ENCODE results near the gene WDHD1.
A peak's percentile ranks its signal among the peaks of the same experiment; 100 is the strongest.
"Not testable (repeated sequence)": the region's sequence is repeated elsewhere in the genome, so short reads cannot be mapped to it uniquely, and the experiment has no call there.

The WDHD1 gene, protein sequence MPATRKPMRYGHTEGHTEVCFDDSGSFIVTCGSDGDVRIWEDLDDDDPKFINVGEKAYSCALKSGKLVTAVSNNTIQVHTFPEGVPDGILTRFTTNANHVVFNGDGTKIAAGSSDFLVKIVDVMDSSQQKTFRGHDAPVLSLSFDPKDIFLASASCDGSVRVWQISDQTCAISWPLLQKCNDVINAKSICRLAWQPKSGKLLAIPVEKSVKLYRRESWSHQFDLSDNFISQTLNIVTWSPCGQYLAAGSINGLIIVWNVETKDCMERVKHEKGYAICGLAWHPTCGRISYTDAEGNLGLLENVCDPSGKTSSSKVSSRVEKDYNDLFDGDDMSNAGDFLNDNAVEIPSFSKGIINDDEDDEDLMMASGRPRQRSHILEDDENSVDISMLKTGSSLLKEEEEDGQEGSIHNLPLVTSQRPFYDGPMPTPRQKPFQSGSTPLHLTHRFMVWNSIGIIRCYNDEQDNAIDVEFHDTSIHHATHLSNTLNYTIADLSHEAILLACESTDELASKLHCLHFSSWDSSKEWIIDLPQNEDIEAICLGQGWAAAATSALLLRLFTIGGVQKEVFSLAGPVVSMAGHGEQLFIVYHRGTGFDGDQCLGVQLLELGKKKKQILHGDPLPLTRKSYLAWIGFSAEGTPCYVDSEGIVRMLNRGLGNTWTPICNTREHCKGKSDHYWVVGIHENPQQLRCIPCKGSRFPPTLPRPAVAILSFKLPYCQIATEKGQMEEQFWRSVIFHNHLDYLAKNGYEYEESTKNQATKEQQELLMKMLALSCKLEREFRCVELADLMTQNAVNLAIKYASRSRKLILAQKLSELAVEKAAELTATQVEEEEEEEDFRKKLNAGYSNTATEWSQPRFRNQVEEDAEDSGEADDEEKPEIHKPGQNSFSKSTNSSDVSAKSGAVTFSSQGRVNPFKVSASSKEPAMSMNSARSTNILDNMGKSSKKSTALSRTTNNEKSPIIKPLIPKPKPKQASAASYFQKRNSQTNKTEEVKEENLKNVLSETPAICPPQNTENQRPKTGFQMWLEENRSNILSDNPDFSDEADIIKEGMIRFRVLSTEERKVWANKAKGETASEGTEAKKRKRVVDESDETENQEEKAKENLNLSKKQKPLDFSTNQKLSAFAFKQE

DNA sequence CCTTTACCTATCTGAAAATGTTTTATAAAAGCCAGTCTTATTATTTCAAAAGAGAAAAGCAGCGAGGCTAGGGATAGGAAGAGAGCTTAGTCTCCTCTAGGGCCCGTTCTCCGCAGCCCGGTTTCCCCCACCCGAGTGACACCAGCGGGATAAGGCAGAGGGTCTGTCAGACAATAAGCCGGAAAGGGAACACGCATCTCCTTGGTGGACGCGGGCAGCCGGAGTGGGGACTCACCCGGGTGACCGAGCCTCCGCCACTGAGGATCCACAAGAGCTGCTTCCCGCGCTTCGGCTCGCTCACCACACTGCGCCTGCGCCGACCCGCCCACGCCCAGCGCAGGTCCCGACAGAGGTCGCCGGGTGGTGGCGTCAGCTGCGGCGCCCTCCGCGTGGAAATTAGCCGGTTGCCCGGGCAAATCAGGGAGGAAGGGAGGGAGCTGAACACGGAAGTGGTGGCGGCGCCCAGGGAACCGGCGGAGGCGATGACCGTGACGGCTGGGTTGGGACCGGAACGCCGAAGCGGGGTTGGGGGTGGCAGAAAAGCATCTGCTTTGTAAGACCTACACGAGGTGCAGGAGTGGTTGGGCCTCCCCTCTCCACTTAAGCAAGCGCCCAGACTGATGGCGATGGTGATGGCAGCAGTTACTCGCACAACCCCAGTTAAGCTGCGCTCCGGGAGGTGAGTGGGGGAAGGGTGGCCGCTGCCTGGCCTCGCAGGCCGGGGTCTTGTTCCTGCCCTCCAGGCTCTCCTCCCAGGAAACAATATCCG is at the start of gene WDHD1, which contains the start of gene SOCS4:
Gene WDHD1, minus strand, starts transcription at position 307 of the 769 bp plus-strand sequence. CDS start 312 bp downstream, outside the sequence.
Gene SOCS4, plus strand, starts transcription at position 444 of the 769 bp plus-strand sequence. CDS start 15,806 bp downstream, outside the sequence.
- DNase-seq = peak; percentile 91 to 92

- DNase-seq = no peak
Observed at GRCh38 chr14:55075628-55076175, 48.8 kb upstream of the WDHD1 start.

DNA sequence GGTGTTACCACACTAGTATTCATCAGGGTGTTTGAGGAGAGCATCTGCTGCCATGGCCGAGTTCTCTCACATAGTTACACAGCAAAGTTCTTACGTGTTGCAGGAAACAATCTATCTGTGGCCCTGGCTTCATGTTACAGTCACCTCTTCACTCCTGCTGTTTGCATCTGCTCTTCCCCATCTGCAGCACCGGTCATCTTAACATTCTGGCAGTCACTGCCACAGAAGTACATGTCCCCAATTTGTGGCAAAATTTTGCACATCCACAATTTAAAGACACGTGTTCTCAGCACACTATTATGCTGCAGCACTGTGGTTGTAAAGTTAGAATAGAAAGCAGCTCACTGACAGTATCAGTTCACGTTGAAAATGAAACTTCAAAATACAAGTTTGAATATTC is 47.8 kb upstream of the WDHD1 start:
- DNase-seq = no peak

GRCh38 chr14:55073856-55074255 is 47.0 kb upstream of the WDHD1 start:
- DNase-seq = no peak

- no peak for DNase-seq
Observed at GRCh38 chr14:55071870-55072640, 45.2 kb upstream of the WDHD1 start.

DNA sequence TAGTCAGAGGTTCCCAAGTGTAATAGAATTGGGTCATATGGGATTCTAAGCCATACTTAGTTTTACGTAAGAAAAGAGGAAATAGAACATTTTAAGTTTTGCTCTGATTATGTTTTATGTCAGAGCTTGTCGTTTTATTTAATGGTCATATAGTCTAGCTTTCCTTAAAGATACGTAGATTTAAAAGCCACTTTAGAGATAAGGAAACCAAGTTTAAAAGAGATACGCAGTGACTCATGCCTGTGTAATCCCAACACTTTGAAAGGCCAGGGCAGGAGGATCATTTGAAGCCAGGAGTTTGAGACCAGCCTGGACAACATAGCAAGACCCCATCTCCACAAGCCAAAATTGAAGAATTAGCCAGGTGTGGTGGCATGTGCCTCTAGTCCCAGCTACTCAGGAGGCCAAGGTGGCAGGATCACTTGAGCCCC is 44.1 kb upstream of the WDHD1 start:
- no peak for DNase-seq

- no peak for DNase-seq
Observed at GRCh38 chr14:55066223-55066622, 39.3 kb upstream of the WDHD1 start.

DNA sequence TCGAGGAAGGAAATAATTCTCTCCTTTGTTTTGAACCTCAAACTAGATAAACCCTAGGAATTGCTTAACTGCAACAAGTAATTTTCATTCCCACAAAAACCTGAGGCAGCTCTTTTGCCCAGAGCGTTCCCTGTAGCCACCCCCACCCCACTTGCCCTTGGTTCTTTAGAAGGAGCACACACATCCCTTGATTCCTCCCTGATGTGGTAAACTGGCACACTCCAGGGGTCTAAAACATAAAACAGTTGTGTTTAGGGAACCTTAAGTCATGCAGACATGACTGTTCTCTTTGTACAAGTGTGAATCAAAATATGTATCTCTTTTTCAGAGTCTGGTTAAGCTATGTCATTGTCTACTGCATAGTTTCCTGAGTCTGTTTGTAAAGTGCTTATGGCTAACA is 38.5 kb upstream of the WDHD1 start:
- no peak for DNase-seq

DNA sequence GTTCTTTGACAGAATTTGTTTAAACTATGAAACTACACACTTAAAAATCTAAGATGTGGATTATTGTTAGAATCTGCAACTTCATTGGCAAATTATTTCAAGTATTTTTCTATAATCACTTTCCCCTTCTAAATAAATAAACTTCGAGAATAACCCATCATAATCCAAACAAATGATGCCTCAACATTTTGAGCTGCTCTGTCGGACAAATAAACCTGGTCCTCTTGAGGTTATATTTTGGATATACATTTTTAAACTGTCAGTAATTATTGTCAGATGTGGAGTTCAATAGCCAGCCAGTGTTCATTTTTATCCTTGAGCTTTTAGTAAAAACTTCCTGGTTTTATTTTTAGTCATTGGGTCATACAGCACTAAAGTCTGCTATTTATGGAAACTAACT is 38.0 kb upstream of the WDHD1 start:
- not testable (repeated sequence) for DNase-seq

DNA sequence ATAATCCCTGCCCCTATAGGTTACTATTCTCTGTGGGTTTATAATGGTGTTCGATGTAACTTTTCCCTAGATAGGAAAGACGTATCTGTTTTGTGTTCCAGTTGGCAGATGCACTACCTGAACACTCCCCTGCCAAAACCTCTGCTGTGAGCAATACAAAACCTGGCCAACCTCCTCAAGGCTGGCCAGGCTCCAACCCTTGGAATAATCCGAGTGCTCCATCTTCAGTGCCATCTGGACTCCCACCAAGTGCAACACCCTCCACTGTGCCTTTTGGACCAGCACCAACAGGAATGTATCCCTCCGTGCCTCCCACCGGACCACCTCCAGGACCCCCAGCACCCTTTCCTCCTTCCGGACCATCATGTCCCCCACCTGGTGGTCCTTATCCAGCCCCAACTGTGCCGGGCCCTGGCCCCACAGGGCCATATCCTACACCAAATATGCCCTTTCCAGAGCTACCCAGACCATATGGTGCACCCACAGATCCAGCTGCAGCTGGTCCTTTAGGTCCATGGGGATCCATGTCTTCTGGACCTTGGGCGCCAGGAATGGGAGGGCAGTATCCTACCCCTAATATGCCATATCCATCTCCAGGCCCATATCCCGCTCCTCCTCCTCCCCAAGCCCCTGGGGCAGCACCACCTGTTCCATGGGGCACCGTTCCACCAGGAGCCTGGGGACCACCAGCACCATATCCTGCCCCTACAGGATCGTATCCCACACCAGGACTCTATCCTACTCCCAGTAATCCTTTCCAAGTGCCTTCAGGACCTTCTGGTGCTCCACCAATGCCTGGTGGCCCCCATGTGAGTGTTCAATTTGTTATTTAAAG is 35.8 kb upstream of the WDHD1 start:
- no peak for DNase-seq

GRCh38 chr14:55059333-55059732 is 32.4 kb upstream of the WDHD1 start:
- DNase-seq = no peak

DNA sequence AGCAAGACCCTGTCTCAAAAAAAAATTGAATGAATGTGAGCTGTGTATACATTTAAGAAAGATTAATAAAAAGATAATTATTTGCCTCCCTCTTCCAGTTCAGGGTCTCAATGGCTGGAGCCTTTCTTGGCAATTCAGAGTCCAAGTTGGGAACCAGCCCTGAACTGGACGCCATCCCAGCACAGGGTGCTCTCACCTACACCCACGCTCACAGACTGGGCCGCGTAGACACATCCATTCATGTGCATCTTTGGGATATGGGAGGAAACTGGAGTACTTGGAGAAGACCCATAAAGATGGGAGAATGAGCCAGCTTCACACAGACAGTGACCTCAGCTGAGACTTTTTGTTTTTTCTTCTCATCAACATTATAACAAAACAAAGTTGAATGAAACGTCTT is 31.0 kb upstream of the WDHD1 start:
- no peak for DNase-seq

DNA sequence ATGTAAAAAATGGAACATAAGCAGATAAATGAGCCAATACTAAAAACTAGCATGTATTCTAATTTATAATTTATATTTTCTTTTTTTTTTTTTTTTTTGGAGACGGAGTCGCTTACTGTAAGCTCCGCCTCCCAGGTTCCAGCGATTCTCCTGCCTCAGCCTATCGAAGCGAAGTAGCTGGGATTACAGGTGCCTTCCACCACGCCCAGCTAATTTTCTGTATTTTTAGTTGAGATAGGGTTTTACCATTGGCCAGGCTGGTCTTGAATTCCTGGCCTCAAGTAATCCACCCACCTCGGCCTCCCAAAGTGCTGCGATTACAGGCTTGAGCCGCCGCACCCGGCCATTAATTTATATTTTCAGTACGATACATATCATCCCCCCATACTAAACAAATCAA is 27.2 kb upstream of the WDHD1 start:
- DNase-seq = no peak

DNA sequence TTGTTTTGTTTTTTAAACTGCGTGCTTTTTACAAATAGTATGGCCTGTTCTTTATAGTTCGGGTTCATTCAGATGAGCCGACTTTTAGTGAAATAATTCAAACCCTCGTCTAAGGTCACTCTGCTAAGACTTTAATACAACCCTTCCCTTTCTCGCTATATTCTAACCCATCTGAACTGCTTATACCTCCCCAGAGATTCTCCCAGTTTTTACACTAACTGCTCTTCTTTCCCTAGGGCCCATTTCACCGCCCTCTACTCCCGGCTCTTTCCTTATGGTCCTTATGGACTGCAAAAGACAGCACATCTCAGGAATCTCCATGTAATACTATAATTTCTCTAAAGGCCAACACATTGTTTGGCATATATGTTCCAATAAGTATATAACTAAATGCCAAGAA is 26.6 kb upstream of the WDHD1 start:
- no peak for DNase-seq

DNA sequence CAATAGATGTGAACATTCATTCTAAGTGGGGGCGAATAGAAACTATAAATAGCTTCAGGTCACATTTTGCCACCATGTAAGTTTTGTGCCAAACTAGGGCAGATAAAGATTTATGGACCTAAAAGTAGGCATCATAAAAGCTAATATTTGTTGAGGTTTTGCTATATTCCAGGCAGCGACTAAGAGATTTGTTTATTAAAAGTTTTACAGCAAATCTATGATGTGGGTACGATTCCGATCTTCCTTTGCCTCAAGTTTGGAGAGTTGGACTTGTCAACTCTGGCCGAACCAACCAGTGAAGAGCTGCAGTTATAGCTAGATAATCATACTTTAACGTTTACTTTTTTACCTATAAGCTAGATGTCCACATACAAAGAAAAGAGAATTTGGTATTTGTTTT is 26.1 kb upstream of the WDHD1 start:
- no peak for DNase-seq

DNA sequence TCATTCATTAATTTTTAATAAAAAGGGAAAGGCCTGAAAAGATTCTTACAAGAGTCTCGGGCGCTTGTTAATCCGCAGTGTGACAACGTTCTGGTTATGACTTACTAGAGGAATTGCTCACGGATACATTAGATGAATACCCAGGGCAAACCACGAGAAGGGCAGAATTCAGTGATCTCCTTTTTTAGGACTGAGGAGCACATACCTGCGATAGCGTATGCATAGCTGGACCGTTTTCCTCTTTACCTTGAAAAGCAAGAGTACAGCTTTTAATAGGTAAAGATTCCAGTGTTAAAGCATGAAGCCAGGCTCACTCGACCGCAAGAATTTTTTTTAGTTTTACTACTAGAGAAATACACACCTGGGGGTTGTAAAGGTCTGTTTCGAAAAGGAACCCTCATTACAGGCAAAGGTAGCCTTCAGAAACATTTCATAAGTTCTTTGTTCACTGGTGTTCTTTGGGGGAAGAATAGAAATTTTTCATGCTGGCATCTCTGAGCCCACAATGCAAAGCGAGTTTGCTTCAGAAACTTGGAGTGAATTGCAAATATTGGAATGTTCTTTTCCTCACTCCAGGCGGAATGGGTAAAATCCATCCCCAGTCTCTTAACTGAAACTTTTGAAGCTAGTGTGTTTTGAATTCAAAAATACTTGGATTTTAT is 25.5 kb upstream of the WDHD1 start:
- DNase-seq = no peak

DNA sequence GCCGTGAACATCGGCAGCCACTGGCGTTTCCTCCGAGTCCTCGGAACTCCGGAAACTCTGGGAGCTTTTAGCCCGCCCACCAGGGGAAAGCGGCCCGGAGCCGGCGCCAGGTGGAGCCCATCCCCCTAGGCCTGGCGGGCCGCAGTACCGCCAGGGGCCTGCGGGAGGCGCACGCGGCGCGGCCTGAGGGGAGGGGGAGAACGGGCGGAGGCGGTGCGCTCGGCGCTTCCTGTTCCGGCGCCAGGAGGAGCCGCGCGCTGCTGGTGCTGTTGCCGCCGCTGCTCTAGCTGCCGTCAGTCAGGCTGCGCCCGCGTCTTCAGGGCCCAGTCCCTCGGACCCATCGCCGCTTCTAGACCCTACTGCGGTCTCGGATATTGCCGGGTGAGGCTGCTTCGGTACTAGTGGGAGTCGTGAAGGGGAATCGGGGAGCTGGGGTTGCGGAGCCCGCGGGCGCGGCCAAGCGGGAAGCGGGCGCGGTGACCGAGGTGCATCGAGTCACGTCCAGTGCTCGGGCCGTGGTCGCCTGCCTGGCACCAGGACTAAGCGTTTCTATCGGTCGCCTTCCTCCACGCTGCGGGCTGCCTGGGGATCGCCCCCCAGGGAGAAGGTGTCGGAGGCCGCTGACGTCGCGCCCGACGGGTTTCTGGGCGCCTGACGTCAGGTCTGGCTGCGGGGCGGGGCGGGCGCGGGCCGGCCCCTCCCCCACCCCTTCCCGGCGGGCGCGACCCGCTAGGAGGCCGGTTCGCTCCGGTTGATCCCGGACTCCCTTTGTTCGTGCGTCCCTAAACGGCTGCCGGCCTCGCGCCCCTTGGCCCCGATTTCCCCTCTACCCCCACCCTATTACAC is 24.7 kb upstream of the WDHD1 start, which contains the start of gene MAPK1IP1L:
Gene MAPK1IP1L, plus strand, starts transcription at position 225 of the 846 bp plus-strand sequence. CDS start 10,037 bp downstream, outside the sequence.
- peak; percentile 78 to 89 for DNase-seq

DNA sequence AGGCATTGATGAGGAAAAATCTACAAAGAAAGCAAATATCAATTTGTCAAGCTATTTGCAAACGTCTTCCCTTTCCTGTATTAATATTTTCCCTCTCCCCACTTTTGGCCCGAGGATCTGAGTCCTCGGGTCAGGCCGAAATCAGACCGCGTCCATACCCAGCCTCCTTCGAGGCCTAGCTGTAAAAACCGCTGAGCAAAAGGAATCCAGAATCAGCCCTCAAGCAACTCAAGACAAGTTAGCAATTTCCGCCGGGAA is 24.2 kb upstream of the WDHD1 start:
- DNase-seq = no peak

DNA sequence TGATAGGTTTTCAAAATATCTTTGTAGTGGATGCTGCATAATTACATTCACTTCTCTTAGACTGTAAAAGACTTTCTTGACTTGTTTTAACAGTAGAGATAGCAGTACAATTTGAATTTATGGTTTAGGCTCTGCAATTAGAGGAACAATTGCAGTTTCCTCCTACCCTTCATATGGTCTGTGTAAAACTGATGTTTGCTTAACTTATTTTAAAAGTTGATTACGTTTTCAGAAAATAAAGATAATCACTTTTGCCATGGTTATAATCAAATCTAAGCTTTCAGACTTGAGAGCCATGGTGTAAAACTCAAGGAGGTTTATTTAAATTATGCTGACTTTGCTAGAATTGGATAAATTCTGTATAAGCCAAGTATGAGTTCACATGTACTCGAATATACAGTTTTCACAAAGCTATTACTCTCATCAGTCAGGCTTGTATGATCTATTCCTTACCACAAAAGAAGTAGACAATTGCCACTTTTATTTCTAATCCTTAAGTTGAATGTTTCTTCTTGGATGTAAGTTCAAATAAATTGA is 22.1 kb upstream of the WDHD1 start:
- no peak for DNase-seq

Data from NCI-H1930 (cell line).